B cell (primary cell): ENCODE measurements around the gene ZNF385D. TPM values are rescaled to one million over a fixed set of nuclear protein-coding genes. Genes with fewer than 3 reads are reported as not detected.

ENCODE experiments used
- ATAC-seq: fragments of 200-7000 bp; cut with Tn5 transposase; one replicate; pipeline ENCODE4 v1.10.0; 2021; ENCODE audit warnings: low read depth, mild to moderate bottlenecking, moderate number of reproducible peaks, moderate library complexity
- CTCF ChIA-PET: fragments of 350-600 bp; sonication (Branson Sonifier 250); formaldehyde crosslinking; loops from one replicate; lab custom pipeline; 2021; ENCODE audit warnings: antibody characterized with exemption, inconsistent platforms; lab: Charles Lee
- POLR2A ChIA-PET: fragments of 350-600 bp; sonication (Branson Sonifier 250); formaldehyde crosslinking; loops from one replicate; lab custom pipeline; 2021; ENCODE audit warnings: antibody characterized with exemption; lab: Charles Lee
- DNase-seq: peaks from one replicate; pipeline ENCODE4 v3.0.0; 2013
- H2AFZ ChIP-seq: 2 replicates; pipeline ENCODE4 v1.6.1; 2012; ENCODE audit warnings: mild to moderate bottlenecking, low read depth, low read length; ENCODE audit not compliant: insufficient read depth, poor library complexity, severe bottlenecking
- H3K27ac ChIP-seq, 2 donors: 1 replicate in 1 of 2; 2 replicates in 1 of 2; pipeline ENCODE4 v1.5.1; 2012 to 2013; ENCODE audit warnings: low read length in 2 of 2, mild to moderate bottlenecking in 2 of 2, moderate library complexity in 1 of 2
- H3K27me3 ChIP-seq, 4 experiments: fragments of 200-600 bp in 1 of 4; sonication (generic) in 1 of 4; replicated peaks in 1 of 4; 1 replicate in 2 of 4; 2 replicates in 2 of 4; pipeline versions ENCODE4 v1.6.1 to v1.7.0; 2013 to 2016; ENCODE audit warnings: low read length in 3 of 4, mild to moderate bottlenecking in 2 of 4, mixed read lengths in 1 of 4, moderate library complexity in 1 of 4; ENCODE audit not compliant: insufficient read depth in 4 of 4, control insufficient read depth in 3 of 4; ENCODE audit errors: control extremely low read depth in 1 of 4
- H3K36me3 ChIP-seq, 2 experiments: replicated peaks in 1 of 2; 1 replicate in 1 of 2; 2 replicates in 1 of 2; pipeline versions ENCODE4 v1.6.1 to v1.7.1; 2013; ENCODE audit warnings: low read length in 1 of 2; ENCODE audit not compliant: insufficient read depth in 2 of 2, control insufficient read depth in 1 of 2; ENCODE audit errors: control extremely low read depth in 1 of 2, extremely low read depth in 1 of 2
- H3K4me1 ChIP-seq, 2 donors: fragments of 200-600 bp in 1 of 2; sonication (generic) in 1 of 2; 1 replicate in 1 of 2; 2 replicates in 1 of 2; pipeline versions ENCODE4 v1.5.1 to v1.6.1; 2013 to 2017; ENCODE audit warnings: low read length in 2 of 2; ENCODE audit not compliant: control insufficient read depth in 2 of 2, insufficient read depth in 2 of 2
- H3K4me2 ChIP-seq: replicated peaks from 2 replicates; pipeline ENCODE3; 2012; ENCODE audit warnings: mild to moderate bottlenecking, low read depth, low read length; ENCODE audit not compliant: poor library complexity, severe bottlenecking
- H3K4me3 ChIP-seq, 5 experiments: fragments of 200-600 bp in 1 of 5; sonication (generic) in 1 of 5; 1 replicate in 3 of 5; 2 replicates in 2 of 5; pipeline versions ENCODE4 v1.5.1 to v1.7.0; 2011 to 2016; ENCODE audit warnings: low read length in 4 of 5, mild to moderate bottlenecking in 4 of 5, low read depth in 2 of 5, control low read depth in 1 of 5, moderate library complexity in 1 of 5; ENCODE audit not compliant: insufficient read depth in 1 of 5; ENCODE audit errors: control extremely low read depth in 1 of 5, extremely low read depth in 1 of 5
- H3K79me2 ChIP-seq: fragments of 200-600 bp; sonication (generic); one replicate; pipeline ENCODE4 v1.6.0; 2016; ENCODE audit warnings: low read length; ENCODE audit not compliant: control insufficient read depth, insufficient read depth
- H3K9ac ChIP-seq: fragments of 200-600 bp; sonication (generic); 2 replicates; pipeline ENCODE4 v1.6.1; 2017; ENCODE audit warnings: mild to moderate bottlenecking, low read length, moderate library complexity
- H3K9me3 ChIP-seq, 3 donors: one replicate each; pipeline versions ENCODE4 v1.6.1 to v1.7.1; 2013; ENCODE audit warnings: low read length in 2 of 3; ENCODE audit not compliant: control insufficient read depth in 2 of 3, insufficient read depth in 1 of 3; ENCODE audit errors: control extremely low read depth in 1 of 3
- H4K20me1 ChIP-seq: 2 replicates; pipeline ENCODE4 v1.6.0; 2012; ENCODE audit warnings: mild to moderate bottlenecking, low read length; ENCODE audit not compliant: insufficient read depth, control insufficient read depth, poor library complexity, severe bottlenecking
- H3K27ac Mint-ChIP-seq: one replicate; pipeline ENCODE4 v1.8.0; 2021; ENCODE audit warnings: mixed read lengths
- H3K27me3 Mint-ChIP-seq: one replicate; pipeline ENCODE4 v1.8.0; 2021; ENCODE audit warnings: mixed read lengths
- H3K4me1 Mint-ChIP-seq: one replicate; pipeline ENCODE4 v1.8.0; 2021; ENCODE audit warnings: mixed read lengths
- H3K4me3 Mint-ChIP-seq: one replicate; pipeline ENCODE4 v1.8.0; 2021; ENCODE audit warnings: mixed read lengths
- H3K9me3 Mint-ChIP-seq: one replicate; pipeline ENCODE4 v1.8.0; 2022; ENCODE audit warnings: mixed read lengths; ENCODE audit not compliant: insufficient read depth
- EZH2 ChIP-seq: IDR thresholded peaks from 2 replicates; pipeline ENCODE4 v1.6.1; 2012; ENCODE audit warnings: borderline replicate concordance, low read depth, mild to moderate bottlenecking, moderate library complexity, low read length; ENCODE audit not compliant: insufficient read depth, poor library complexity, severe bottlenecking
- WGBS: methylation state at CpG from one replicate; pipeline ENCODE4 v1.1.5; 2013; ENCODE audit warnings: missing lambda C conversion rate; ENCODE audit not compliant: insufficient coverage; 5-methylcytosine and 5-hydroxymethylcytosine counted together
- intact Hi-C: fragments of 100-400 bp; cut with micrococcal nuclease; formaldehyde crosslinking; loops from one replicate; pipeline ENCODE4 v1.10.0; 2022
- polyA plus RNA-seq: library from polyadenylated mRNA; depleted of rRNA; stranded (reverse); fragments of >200 nt; gene quantifications from 2 replicates; pipeline ENCODE4 v1.2.3, GENCODE V29; 2012
- total RNA-seq, 2 donors: library from RNA; stranded (reverse); fragments of 120-200 nt in 1 of 2; gene quantifications; 1 replicate in 1 of 2; 2 replicates in 1 of 2; pipeline versions ENCODE4 v1.2.3 to v1.2.4, GENCODE V29; 2013 to 2022
- TF ChIP-seq, protein P1 (sequence below): fragments of 200-600 bp; IDR thresholded peaks from one replicate; pipeline ENCODE4 v1.8.0; 2022; ENCODE audit warnings: antibody characterized with exemption, mild to moderate bottlenecking

The ZNF385D gene
- total and polyA plus RNA-seq, 2 donors (not counting 1 experiment from before 2014, with no cell fraction given): not detected

DNA sequence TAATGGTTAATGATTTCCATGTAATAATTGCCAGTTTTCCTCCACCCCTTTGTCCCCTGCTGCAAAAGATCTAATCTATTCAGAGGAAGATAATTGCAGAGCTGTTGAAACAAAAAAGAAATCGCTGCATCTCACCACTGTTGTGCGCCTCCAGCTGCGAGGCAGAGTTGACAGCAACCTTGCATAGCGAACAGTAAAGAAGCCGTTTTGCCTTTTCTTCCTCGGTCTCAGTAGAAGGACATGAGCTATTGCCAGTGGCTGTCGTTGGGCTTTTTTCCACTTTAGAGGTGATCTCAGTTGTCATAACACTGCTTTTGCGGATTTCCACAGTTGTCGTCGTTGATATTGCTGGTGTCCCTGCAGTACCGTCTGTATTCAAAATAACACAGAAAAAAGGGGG, 314.2 kb downstream of the ZNF385D start:
- H3K9ac ChIP-seq: no peak overlapping the region
- no peak overlapping the region for H3K4me3 Mint-ChIP-seq
- ATAC-seq (no peak), DNase-seq (no peak)
- H3K27me3 Mint-ChIP-seq: no peaks in the 10 kb centered on the region
- no peak overlapping the region for H2AFZ ChIP-seq
- H3K4me2 ChIP-seq: no peak overlapping the region
- H3K4me3 ChIP-seq: no peak overlapping the region
- H3K9me3 ChIP-seq: no peaks in the 10 kb centered on the region
- intact Hi-C loops: no loop called here
- CTCF ChIA-PET: no interaction called here
- H3K79me2 ChIP-seq: no peaks in the 10 kb centered on the region
- TF ChIP-seq EZH2: no peak
- TF ChIP-seq, protein P1, sequence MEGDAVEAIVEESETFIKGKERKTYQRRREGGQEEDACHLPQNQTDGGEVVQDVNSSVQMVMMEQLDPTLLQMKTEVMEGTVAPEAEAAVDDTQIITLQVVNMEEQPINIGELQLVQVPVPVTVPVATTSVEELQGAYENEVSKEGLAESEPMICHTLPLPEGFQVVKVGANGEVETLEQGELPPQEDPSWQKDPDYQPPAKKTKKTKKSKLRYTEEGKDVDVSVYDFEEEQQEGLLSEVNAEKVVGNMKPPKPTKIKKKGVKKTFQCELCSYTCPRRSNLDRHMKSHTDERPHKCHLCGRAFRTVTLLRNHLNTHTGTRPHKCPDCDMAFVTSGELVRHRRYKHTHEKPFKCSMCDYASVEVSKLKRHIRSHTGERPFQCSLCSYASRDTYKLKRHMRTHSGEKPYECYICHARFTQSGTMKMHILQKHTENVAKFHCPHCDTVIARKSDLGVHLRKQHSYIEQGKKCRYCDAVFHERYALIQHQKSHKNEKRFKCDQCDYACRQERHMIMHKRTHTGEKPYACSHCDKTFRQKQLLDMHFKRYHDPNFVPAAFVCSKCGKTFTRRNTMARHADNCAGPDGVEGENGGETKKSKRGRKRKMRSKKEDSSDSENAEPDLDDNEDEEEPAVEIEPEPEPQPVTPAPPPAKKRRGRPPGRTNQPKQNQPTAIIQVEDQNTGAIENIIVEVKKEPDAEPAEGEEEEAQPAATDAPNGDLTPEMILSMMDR: no peak
- peaks cover 6% of the 10 kb centered on the region for H3K9me3 Mint-ChIP-seq
- WGBS: 89% methylated on average over 8 of the region's 11 CpGs
- H4K20me1 ChIP-seq: no peaks in the 10 kb centered on the region
- H3K27ac ChIP-seq: no peak overlapping the region
- no peaks in the 10 kb centered on the region for H3K27me3 ChIP-seq
- POLR2A ChIA-PET: no interaction called here
- H3K4me1 ChIP-seq: no peaks in the 10 kb centered on the region
- H3K27ac Mint-ChIP-seq: no peak overlapping the region
- H3K4me1 Mint-ChIP-seq: no peaks in the 10 kb centered on the region
- no peaks in the 10 kb centered on the region for H3K36me3 ChIP-seq

DNA sequence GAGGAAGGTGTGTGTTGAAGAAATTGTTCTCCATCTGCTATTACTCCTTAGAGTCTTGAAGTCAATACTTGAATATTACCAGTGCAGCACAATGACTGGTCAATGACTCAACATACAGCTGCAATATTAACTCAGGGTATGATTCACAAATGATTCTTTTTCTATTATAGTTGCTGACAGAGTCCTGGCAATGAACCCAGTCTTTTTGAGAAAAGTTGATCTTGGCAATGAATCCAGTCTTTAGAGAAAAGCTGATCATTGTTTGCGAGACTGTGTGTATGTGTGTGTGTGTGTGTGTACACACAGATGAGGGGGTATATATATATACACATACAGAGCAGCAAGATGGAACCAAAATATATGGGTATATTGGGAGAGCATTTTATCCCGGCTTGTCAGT, 315.1 kb downstream of the ZNF385D start:
- Histone ChIP-seq H3K27ac (no peak overlapping the region), H3K27me3 (no peaks in the 10 kb centered on the region), H2AFZ (no peak overlapping the region), H3K9me3 (no peaks in the 10 kb centered on the region), H3K79me2 (no peaks in the 10 kb centered on the region), H3K4me3 (no peak overlapping the region), H3K4me2 (no peak overlapping the region), H4K20me1 (no peaks in the 10 kb centered on the region), H3K36me3 (no peaks in the 10 kb centered on the region), H3K9ac (no peak overlapping the region), H3K4me1 (no peaks in the 10 kb centered on the region)
- WGBS: no CpG with 5 or more reads among the region's 2 CpGs
- H3K9me3 Mint-ChIP-seq: peaks cover 6% of the 10 kb centered on the region
- CTCF ChIA-PET: no interaction called here
- intact Hi-C loops: no loop called here
- H3K4me1 Mint-ChIP-seq: no peaks in the 10 kb centered on the region
- POLR2A ChIA-PET: no interaction called here
- TF ChIP-seq EZH2: no peak
- TF ChIP-seq, protein P1: no peak
- H3K27ac Mint-ChIP-seq: no peak overlapping the region
- no peaks in the 10 kb centered on the region for H3K27me3 Mint-ChIP-seq
- ATAC-seq: no peak
- DNase-seq: no peak
- no peak overlapping the region for H3K4me3 Mint-ChIP-seq
